PC-9 (cell line): ENCODE results near the gene NAA40. TPM values are rescaled to one million over a fixed set of nuclear protein-coding genes. Genes with fewer than 3 reads are reported as not detected.

Experiments
- BruUV-seq: library from RNA; stranded (reverse); fragments of 400-500 nt; replicated peaks from 2 replicates; lab custom pipeline; 2021; lab: Mats Ljungman, UMichigan
- CTCF ChIA-PET: fragments of 300-600 bp; sonication (Branson Sonifier 250); formaldehyde crosslinking; loops from one replicate; lab custom pipeline; 2022; ENCODE audit warnings: antibody characterized with exemption; lab: Charles Lee
- POLR2A ChIA-PET: fragments of 300-600 bp; sonication (Branson Sonifier 250); formaldehyde crosslinking; loops from one replicate; lab custom pipeline; 2022; ENCODE audit warnings: antibody characterized with exemption; ENCODE audit not compliant: unreplicated experiment; lab: Charles Lee
- DNase-seq, 2 experiments: peaks; one replicate each; pipeline versions ENCODE4 v3.0.0 to v3.0.0-alpha.2; 2015 to 2022; ENCODE audit warnings: mixed read lengths in 1 of 2
- H2AFZ ChIP-seq: fragments of 200-600 bp; sonication (generic); 2 replicates; pipeline ENCODE4 v1.8.1; 2017; ENCODE audit warnings: antibody characterized with exemption
- H3F3A ChIP-seq: fragments of 200-600 bp; sonication (generic); 2 replicates; pipeline ENCODE4 v1.8.1; 2017; ENCODE audit warnings: antibody characterized with exemption, mild to moderate bottlenecking, low read depth; ENCODE audit not compliant: insufficient read depth
- H3K27ac ChIP-seq: fragments of 200-600 bp; sonication (generic); 2 replicates; pipeline ENCODE4 v1.6.1; 2016; ENCODE audit warnings: mixed run types
- H3K27me3 ChIP-seq: fragments of 200-600 bp; sonication (generic); 2 replicates; pipeline ENCODE4 v1.6.1; 2016; ENCODE audit warnings: low read depth, mixed run types; ENCODE audit not compliant: insufficient read depth
- H3K36me3 ChIP-seq: fragments of 200-600 bp; sonication (generic); 2 replicates; pipeline ENCODE4 v1.6.1; 2016; ENCODE audit warnings: low read depth, mixed run types
- H3K4me1 ChIP-seq: fragments of 200-600 bp; sonication (generic); replicated peaks from 2 replicates; pipeline ENCODE4 v1.6.1; 2016; ENCODE audit warnings: mixed run types; ENCODE audit not compliant: insufficient read depth
- H3K4me2 ChIP-seq: fragments of 200-600 bp; sonication (generic); 2 replicates; pipeline ENCODE4 v1.6.1; 2017; ENCODE audit warnings: mixed run types
- H3K4me3 ChIP-seq: fragments of 200-600 bp; sonication (generic); 2 replicates; pipeline ENCODE4 v1.6.1; 2016; ENCODE audit warnings: mixed run types
- H3K79me2 ChIP-seq: fragments of 200-600 bp; sonication (generic); 2 replicates; pipeline ENCODE4 v1.6.1; 2017; ENCODE audit warnings: low read depth, mixed run types
- H3K9me2 ChIP-seq: fragments of 200-600 bp; sonication (generic); 2 replicates; pipeline ENCODE4 v1.8.1; 2017; ENCODE audit warnings: mild to moderate bottlenecking; ENCODE audit not compliant: insufficient read depth
- H3K9me3 ChIP-seq: fragments of 200-600 bp; sonication (generic); 2 replicates; pipeline ENCODE4 v1.8.1; 2016; ENCODE audit warnings: low read depth; ENCODE audit not compliant: insufficient read depth
- H4K20me1 ChIP-seq: fragments of 200-600 bp; sonication (generic); 2 replicates; pipeline ENCODE4 v1.8.1; 2017; ENCODE audit not compliant: insufficient read depth
- EZH2 ChIP-seq: fragments of 200-600 bp; sonication (generic); IDR thresholded peaks from 2 replicates; pipeline ENCODE4 v1.8.0; 2017; ENCODE audit warnings: antibody characterized with exemption, low read depth
- intact Hi-C: fragments of 100-400 bp; cut with micrococcal nuclease; formaldehyde crosslinking; loops from one replicate; pipeline ENCODE4 v1.10.0; 2022; ENCODE audit not compliant: unreplicated experiment
- total RNA-seq: library from RNA; stranded (reverse); gene quantifications from 2 replicates; pipeline ENCODE4 v1.2.3, GENCODE V29; 2021
- TF ChIP-seq, protein P1 (sequence below): fragments of 200-600 bp; sonication (generic); conservative IDR thresholded peaks from 2 replicates; pipeline ENCODE4 v1.6.1; 2017; ENCODE audit warnings: mixed run types, antibody characterized with exemption, mild to moderate bottlenecking, moderate library complexity

The NAA40 gene
- total RNA-seq, 1 experiment from 2014 or later, result 47.4 TPM

DNA sequence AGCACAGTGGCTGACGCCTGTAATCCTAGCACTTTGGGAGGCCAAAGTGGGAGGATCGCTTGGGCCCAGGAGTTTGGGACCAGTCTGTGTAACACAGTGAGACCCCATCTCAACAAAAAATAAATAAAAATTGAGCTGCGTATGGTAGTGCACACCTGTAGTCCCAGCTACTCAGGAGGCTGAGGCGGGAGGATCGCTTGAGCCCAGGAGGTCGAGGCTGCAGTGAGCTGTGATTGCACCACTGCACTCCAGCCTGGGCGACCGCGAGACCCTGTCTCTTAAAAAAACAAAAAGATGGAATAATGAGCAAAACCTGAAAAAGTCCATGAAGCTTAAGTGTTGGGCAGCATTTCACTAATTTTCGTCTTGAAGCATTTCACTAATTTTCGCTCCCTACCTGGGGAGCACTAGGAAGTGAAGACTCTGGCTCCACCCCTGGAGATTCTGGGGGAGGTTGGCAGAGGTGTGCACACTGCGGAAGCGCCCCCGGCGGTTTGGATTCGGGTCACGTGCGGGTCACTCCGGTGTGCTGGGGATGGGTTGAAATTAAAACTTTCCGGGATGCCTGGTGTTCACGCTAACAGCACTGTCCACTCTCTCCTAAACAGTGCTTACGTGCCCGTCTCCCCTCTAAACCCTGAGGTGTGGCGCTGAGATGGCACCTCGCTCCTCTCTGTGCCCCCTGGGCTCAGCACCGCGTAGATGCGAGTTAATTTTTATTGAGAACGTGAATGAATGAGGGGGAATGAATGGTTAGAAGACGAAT lies 906 bp upstream of the NAA40 start:
- Histone ChIP-seq H3K27ac (peak overlapping the region; percentile 83), H3K9me2 (no peaks in the 10 kb centered on the region), H3K27me3 (no peaks in the 10 kb centered on the region), H3K4me2 (peak overlapping the region; percentile 99), H4K20me1 (peaks cover 17% of the 10 kb centered on the region), H3F3A (peaks cover 16% of the 10 kb centered on the region), H2AFZ (peak overlapping the region; percentile 97), H3K9me3 (no peaks in the 10 kb centered on the region), H3K4me3 (peak overlapping the region; percentile 77), H3K4me1 (peaks cover 44% of the 10 kb centered on the region), H3K36me3 (peaks cover 12% of the 10 kb centered on the region; the same call in 1 of the 2 replicates), H3K79me2 (peaks cover 41% of the 10 kb centered on the region)
- BruUV-seq, result TSS peak; percentile 39
- ChIA-PET POLR2A (no interaction called here), CTCF (interaction anchor here (0.6 to 0.7 kb wide), 3 partner anchors 31 to 1335 kb away, joined by 3 to 8 read pairs (median 6); no protein-coding TSS in a partner anchor)
- DNase-seq, result peak; percentile 69 to 72
- intact Hi-C loops, result loop anchor here (1.0 to 10.0 kb wide), 4 partner anchors 19 to 263 kb away; partner anchors contain the start of gene ATL3
- TF ChIP-seq, protein P1, sequence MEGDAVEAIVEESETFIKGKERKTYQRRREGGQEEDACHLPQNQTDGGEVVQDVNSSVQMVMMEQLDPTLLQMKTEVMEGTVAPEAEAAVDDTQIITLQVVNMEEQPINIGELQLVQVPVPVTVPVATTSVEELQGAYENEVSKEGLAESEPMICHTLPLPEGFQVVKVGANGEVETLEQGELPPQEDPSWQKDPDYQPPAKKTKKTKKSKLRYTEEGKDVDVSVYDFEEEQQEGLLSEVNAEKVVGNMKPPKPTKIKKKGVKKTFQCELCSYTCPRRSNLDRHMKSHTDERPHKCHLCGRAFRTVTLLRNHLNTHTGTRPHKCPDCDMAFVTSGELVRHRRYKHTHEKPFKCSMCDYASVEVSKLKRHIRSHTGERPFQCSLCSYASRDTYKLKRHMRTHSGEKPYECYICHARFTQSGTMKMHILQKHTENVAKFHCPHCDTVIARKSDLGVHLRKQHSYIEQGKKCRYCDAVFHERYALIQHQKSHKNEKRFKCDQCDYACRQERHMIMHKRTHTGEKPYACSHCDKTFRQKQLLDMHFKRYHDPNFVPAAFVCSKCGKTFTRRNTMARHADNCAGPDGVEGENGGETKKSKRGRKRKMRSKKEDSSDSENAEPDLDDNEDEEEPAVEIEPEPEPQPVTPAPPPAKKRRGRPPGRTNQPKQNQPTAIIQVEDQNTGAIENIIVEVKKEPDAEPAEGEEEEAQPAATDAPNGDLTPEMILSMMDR, result no peak; the same call in 1 of the 2 replicates
- no peak for TF ChIP-seq EZH2

- peaks cover 39% of the 10 kb centered on the region for H3K4me1 ChIP-seq
- no peaks in the 10 kb centered on the region for H3K9me2 ChIP-seq
- H3K4me2 ChIP-seq, result peak overlapping the region; percentile 90
- no peak for TF ChIP-seq EZH2
- TF ChIP-seq, protein P1, result no peak
- BruUV-seq, result no TSS peak
- intact Hi-C loops, result loop anchor here (2.0 to 10.0 kb wide), 3 partner anchors 67 to 265 kb away; partner anchors contain the start of gene ATL3
- H3F3A ChIP-seq, result peaks cover 25% of the 10 kb centered on the region
- peaks cover 30% of the 10 kb centered on the region for H4K20me1 ChIP-seq
- peaks cover 56% of the 10 kb centered on the region for H3K79me2 ChIP-seq
- H3K4me3 ChIP-seq, result peak overlapping the region; percentile 76
- H3K9me3 ChIP-seq, result no peaks in the 10 kb centered on the region
- peaks cover 12% of the 10 kb centered on the region; the same call in 1 of the 2 replicates for H3K36me3 ChIP-seq
- peak overlapping the region; percentile 92 for H2AFZ ChIP-seq
- no peaks in the 10 kb centered on the region for H3K27me3 ChIP-seq
- no peak for DNase-seq
- 0 out of 2 replicates have a peak overlapping the region, but pooled peaks have one; percentile 27 for H3K27ac ChIP-seq
- ChIA-PET POLR2A (interaction anchor here (0.5 to 0.7 kb wide), 4 partner anchors 101 to 1174 kb away, joined by 3 to 10 read pairs (median 8); partner anchors contain the start of genes CATSPERZ and MARK2), CTCF (interaction anchor here (0.6 kb wide), 2 partner anchors 25 to 51 kb away, joined by 3 read pairs; no protein-coding TSS in a partner anchor)
Measured at GRCh38 chr11:63939397-63939891, 642 bp downstream of the NAA40 start.

DNA sequence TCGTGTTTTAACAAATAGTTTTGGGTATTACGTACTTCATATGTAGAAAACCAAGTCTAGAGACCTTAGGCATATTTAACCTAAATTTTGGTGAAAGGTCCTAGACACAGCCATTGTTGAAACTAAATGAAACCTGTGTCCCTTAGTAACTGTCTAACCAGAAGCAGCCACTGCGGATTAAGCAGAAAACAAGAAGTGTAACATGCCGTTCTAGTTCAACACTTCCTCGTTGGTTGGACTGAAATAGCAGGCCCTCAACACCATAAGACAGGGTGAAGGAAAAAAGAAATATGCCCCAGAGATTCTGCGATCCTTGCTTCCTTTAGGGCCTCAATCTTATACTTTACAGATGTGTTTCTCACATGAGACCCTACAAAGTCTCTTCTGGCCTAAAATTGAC lies 2.0 kb downstream of the NAA40 start:
- Histone ChIP-seq H3F3A (peaks cover 28% of the 10 kb centered on the region), H3K27ac (no peak overlapping the region), H3K9me3 (no peaks in the 10 kb centered on the region), H3K4me2 (peak overlapping the region; percentile 90; the same call in 1 of the 2 replicates), H3K27me3 (no peaks in the 10 kb centered on the region), H4K20me1 (peaks cover 35% of the 10 kb centered on the region), H3K79me2 (peaks cover 57% of the 10 kb centered on the region), H2AFZ (no peak overlapping the region), H3K9me2 (no peaks in the 10 kb centered on the region), H3K36me3 (peaks cover 12% of the 10 kb centered on the region; the same call in 1 of the 2 replicates), H3K4me1 (peaks cover 27% of the 10 kb centered on the region), H3K4me3 (no peak overlapping the region)
- no peak for DNase-seq
- no peak for TF ChIP-seq EZH2
- TF ChIP-seq, protein P1, result no peak
- intact Hi-C loops, result no loop called here
- TSS peak; percentile 25 for BruUV-seq
- ChIA-PET POLR2A (no interaction called here), CTCF (no interaction called here)
